ENCODE results near the gene PRDM15.

Gene PRDM15

GRCh38 chr21:41886328-41886727 is 7.2 kb upstream of the PRDM15 start:
- no peak for DNase-seq (ENCODE audit: low read depth in 2 of 2)

GRCh38 chr21:41885341-41886024 is 6.3 kb upstream of the PRDM15 start:
- no peak for DNase-seq (ENCODE audit: low read depth in 2 of 2)

GRCh38 chr21:41884501-41885030 is 5.4 kb upstream of the PRDM15 start:
- DNase-seq (ENCODE audit: low read depth in 2 of 2), result no peak

- no peak for DNase-seq (ENCODE audit: low read depth in 2 of 2)
Measured at GRCh38 chr21:41883582-41883981, 4.4 kb upstream of the PRDM15 start.

DNA sequence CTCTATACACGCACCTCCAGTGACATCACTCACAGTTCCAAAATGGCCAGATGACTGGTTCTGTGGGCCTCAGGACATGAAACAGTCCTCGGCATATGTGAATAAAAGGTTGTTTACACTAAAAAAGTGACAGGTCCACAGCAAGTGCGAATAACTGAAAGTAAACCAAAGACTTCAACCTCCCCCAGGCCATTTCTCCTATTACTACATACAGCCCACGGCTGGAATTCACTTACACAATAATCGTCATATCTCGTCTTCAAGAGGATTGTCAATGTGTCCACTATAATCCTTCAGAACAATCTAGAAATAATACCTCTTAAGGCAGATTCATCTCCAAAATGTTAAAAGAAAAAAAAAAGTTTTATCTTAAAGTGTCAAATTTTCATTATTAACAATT is 1.9 kb upstream of the PRDM15 start:
- DNase-seq (ENCODE audit: low read depth in 2 of 2), result no peak

- no peak for DNase-seq (ENCODE audit: low read depth in 2 of 2)
Measured at GRCh38 chr21:41880153-41880552, 1.0 kb upstream of the PRDM15 start.

DNA sequence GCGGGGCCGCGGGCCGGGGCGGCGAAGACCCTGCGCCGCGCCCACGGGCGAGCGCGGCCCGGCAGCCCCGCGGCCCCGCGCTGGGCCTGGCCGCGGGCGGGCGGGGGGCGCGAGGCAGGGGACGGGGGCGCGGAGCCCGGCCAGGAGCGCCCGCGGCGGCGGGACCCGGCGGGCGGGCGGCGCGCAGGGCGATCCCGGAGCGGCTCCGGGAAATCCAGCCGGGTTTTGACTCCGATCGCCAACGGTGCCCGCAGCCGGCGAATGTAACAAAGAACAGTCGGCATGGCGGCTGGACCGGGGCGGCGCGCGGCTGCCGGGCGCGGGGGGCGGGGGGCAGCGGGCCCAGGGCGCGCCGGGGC is 334 bp downstream of the PRDM15 start:
- DNase-seq (ENCODE audit: low read depth in 2 of 2), result peak; percentile 70 to 72

DNA sequence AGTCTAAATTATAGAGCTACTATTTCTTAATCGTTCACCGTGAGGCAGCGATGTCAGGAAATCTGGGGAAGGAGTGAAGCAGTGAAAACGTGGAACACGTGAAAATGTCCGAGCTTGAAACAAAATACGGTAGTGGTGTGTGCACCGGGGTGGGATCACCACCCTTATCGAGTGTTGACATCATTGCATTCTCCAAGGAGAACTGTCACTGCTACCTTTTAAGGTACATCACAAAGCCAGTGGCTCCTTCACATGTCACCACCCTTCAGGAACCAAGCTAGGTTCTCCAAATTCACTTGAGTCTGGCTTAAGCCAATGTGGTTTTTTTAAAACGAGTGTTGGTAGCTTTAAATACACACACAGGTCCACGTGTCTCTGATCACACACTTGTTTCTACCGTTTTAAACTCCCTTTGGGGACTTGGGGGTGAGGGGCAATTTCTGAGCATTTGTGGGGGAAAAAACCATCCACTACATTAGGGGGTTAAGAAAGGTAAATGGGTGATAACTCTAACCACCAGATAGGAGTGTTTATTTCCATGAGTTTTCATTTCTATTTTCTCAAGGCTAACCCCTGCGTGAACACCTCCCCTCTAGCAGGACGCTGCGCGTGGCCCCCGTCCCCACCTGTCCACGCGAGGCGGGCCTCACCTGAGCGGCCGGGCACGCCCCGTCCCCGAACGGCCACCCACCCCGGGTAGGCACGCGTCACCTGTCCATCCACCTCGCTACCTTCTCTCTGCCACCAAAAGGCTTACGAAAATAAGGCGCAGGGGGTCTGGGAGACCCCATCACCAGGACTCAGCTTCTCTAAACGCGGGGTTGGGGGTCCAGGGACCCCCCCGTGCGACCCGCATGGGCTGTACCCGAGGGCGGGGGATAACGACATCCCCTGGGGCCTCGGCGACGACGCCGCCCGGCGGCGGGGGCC is 978 bp downstream of the PRDM15 start:
- DNase-seq (ENCODE audit: low read depth in 2 of 2), result no peak

DNA sequence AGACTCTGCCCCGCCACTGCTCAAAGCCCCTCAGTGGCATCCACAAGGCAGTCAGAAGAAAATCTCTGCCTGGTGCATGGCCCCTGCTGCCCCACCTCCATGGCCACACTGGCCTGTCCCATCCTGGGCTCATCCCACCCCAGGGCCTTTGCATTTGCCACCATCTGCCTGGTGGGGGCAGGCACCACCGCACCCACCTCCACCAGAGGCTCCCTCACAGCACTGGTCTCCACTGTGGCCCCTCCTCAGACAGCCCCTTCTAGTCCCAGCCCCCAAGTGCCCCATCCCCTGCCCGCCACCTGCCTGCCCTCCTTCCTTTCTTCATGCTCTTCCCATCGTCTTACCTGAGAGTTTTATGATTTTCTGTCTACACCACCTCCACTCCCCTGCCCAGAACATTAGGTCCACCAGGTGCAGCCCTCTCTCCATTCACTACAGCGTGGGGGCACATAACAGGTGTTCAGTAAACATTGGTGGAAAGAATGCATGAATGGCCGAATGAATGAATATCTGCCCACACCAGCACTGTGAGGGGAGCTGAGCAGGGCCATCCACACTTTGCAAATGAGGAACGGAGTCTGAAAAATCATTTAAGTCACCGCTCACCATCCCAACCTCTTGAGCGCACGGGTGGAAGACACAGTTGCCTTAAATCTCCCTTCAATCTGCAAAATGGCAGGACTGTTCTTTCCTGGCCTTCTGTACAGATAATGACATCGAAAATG is 2.1 kb downstream of the PRDM15 start:
- DNase-seq (ENCODE audit: low read depth in 2 of 2), result no peak

- no peak for DNase-seq (ENCODE audit: low read depth in 2 of 2)
Measured at GRCh38 chr21:41876396-41876795, 2.7 kb downstream of the PRDM15 start.

- no peak for DNase-seq (ENCODE audit: low read depth in 2 of 2)
Measured at GRCh38 chr21:41875086-41875485, 4.1 kb downstream of the PRDM15 start.

GRCh38 chr21:41874611-41875010 is 4.5 kb downstream of the PRDM15 start:
- no peak for DNase-seq (ENCODE audit: low read depth in 2 of 2)

GRCh38 chr21:41873426-41873825 is 5.7 kb downstream of the PRDM15 start:
- no peak for DNase-seq (ENCODE audit: low read depth in 2 of 2)

GRCh38 chr21:41873005-41873404 is 6.1 kb downstream of the PRDM15 start:
- no peak for DNase-seq (ENCODE audit: low read depth in 2 of 2)

DNA sequence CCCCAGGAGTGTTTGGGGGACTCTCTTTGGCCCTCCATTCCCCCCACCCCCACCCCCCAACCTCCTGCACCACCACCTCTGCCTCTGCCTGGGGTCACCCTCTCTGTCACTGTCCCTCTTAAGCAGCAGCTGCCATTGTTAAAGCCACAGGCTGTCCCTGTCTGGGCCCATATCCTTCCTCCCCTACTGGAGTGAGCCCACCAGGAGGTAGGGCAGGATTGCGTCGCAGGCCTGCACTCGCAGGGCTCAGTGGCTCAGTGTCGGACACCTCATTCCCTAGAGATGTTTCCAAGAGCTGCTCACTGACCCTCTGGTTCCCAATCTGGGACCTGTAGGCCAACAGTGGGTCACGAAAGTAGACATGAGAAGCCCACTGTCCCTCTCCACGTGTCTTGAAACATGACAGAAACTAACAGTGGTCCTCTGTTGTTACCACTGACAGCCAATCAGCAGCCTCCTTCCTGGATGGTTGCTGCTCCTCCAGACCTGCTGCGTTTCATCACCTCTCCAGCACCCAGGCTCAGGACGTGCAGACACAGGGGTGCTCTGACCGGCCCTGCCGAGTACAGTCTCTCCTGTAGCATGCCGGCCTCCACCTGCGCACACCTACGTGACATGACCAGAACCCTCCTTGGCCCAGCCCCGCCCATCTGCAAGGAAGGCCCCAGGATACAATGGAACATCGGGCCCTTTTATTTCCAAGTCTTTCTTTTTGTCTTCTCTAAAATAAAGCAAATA is 7.7 kb downstream of the PRDM15 start:
- DNase-seq (ENCODE audit: low read depth in 2 of 2), result no peak

DNA sequence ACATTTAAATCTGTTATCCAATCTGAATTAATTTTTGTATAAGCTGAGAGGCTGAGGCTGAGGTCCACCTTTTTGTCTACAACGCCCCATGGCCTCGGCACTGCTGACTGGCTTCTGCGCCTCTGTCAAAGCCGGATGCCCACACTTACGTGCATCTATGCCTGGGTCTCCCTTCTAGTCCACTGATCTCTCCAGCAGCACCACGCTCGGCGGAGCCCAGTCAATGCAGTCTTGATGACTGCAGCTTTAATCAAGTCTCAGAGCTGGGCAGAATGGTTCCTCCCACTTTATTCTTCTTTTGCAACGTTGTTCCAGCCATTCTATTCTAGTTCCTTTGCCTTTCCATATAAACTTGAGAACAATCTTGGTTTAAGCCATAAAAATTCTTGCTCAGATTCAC is 9.4 kb downstream of the PRDM15 start:
- no peak for DNase-seq (ENCODE audit: low read depth in 2 of 2)

- DNase-seq (ENCODE audit: low read depth in 2 of 2), result no peak
Measured at GRCh38 chr21:41868062-41868710, 11.0 kb downstream of the PRDM15 start.

- DNase-seq (ENCODE audit: low read depth in 2 of 2), result no peak
Measured at GRCh38 chr21:41867313-41867712, 11.8 kb downstream of the PRDM15 start.

DNA sequence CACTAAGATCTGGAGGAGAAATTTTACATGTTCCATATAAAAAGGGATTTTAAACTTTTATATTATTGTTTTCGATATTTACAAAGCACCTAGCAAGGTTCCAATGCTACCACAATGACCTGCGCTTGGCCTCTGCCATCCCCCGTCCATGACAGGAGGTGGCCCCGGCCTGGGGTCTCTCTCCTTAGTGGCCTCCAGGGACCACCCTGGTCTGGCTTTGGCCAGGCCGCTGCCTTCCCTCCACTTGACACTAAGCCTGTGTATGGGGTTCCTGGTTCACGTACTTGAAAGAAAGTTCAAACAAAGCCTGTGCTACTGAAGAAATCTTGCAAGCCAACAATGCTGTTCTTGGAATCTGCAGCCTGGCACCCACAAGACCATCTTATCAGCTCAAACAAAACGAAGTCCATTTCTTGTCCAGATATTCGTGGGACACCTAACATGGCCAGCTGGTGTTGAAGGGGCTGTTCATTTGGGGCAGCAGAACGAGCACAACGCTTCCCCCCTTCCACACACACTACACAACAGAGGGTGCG is 12.8 kb downstream of the PRDM15 start:
- no peak for DNase-seq (ENCODE audit: low read depth in 2 of 2)

DNA sequence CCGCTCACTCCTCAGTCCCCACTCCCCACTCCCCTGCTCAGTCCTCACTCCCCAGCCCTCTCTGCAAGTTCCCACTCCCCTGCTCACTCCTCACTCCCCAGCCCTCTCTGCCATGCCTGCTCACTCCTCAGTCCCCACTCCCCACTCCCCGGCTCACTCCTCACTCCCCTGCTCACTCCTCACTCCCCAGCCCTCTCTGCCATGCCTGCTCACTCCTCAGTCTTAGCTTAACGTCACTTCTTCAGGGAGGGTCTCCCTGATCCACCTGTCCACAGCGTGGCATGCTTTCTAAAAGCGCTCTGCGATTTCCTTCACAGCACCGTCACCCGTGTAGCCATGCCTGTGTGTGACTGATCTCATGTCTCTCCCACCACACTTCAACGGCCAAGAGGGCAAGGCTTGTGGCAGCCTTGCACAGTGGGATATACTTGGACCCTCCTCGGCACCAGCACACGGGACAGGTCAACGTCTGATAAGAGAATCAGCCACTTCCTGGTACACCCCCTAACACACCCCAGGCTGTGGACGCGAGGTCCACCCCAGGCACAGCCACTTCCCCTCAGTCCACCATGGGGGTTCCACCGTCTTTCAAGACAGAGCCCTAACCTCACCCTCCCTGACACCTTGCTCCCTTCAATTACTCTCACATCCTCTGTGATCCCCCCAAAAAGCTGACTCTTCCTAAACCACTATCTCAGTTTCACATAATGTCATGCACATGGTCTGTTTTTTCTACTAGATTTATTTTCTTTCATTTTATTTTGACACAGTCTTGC is 14.0 kb downstream of the PRDM15 start:
- DNase-seq (ENCODE audit: low read depth in 2 of 2), result no peak
